Endodermal cell (in vitro differentiated cells): Measurements from ENCODE around the gene PAGE2. TPM values are rescaled to one million over a fixed set of nuclear protein-coding genes. Genes with fewer than 3 reads are reported as not detected.
A peak's percentile ranks its signal among the peaks of the same experiment; 100 is the strongest.

Experiments
- DNase-seq: peaks from one replicate; pipeline ENCODE4 v3.0.0-alpha.2; 2017
- H3K27ac ChIP-seq: 2 replicates; pipeline ENCODE4 v1.5.1; 2013; ENCODE audit warnings: mild to moderate bottlenecking, low read depth, low read length, moderate library complexity
- H3K27me3 ChIP-seq: 2 replicates; pipeline ENCODE4 v1.6.1; 2013; ENCODE audit warnings: mild to moderate bottlenecking, low read length, moderate library complexity; ENCODE audit not compliant: insufficient read depth, control insufficient read depth, poor library complexity, severe bottlenecking
- H3K36me3 ChIP-seq: 2 replicates; pipeline ENCODE4 v1.7.0; 2013; ENCODE audit warnings: mild to moderate bottlenecking, low read length, moderate library complexity; ENCODE audit not compliant: control insufficient read depth, insufficient read depth
- H3K4me1 ChIP-seq: one replicate; pipeline ENCODE4 v1.7.0; 2013; ENCODE audit warnings: low read length; ENCODE audit not compliant: control insufficient read depth, insufficient read depth
- H3K4me3 ChIP-seq: 2 replicates; pipeline ENCODE4 v1.5.1; 2013; ENCODE audit warnings: mild to moderate bottlenecking, low read length, moderate library complexity
- H3K9ac ChIP-seq: 2 replicates; pipeline ENCODE4 v1.6.1; 2013; ENCODE audit warnings: mild to moderate bottlenecking, low read length, moderate library complexity; ENCODE audit not compliant: poor library complexity, severe bottlenecking; ENCODE audit errors: extremely low read depth
- H3K9me3 ChIP-seq: 2 replicates; pipeline ENCODE4 v1.6.1; 2013; ENCODE audit warnings: mild to moderate bottlenecking, low read length, moderate library complexity; ENCODE audit not compliant: control insufficient read depth
- H3K27ac Mint-ChIP-seq: 2 replicates; pipeline ENCODE4 v1.8.0; 2020; ENCODE audit warnings: mixed read lengths
- H3K27me3 Mint-ChIP-seq: 2 replicates; pipeline ENCODE4 v1.8.0; 2021; ENCODE audit warnings: mild to moderate bottlenecking, mixed read lengths; ENCODE audit not compliant: insufficient read depth
- H3K36me3 Mint-ChIP-seq: 2 replicates; pipeline ENCODE4 v1.8.0; 2020; ENCODE audit warnings: low read depth, mixed read lengths
- H3K4me1 Mint-ChIP-seq: 2 replicates; pipeline ENCODE4 v1.8.0; 2020; ENCODE audit warnings: mixed read lengths
- H3K4me3 Mint-ChIP-seq: 2 replicates; pipeline ENCODE4 v1.8.0; 2020; ENCODE audit warnings: mild to moderate bottlenecking, moderate library complexity, mixed read lengths
- H3K9me3 Mint-ChIP-seq: 2 replicates; pipeline ENCODE4 v1.8.0; 2020; ENCODE audit warnings: mild to moderate bottlenecking, mixed read lengths
- WGBS, 2 experiments: methylation state at CpG; one replicate each; pipeline versions ENCODE4 v1.1.5 to v1.1.7; 2013; ENCODE audit warnings: missing lambda C conversion rate in 2 of 2, mixed read lengths in 1 of 2; ENCODE audit not compliant: insufficient coverage in 1 of 2, insufficient read length in 1 of 2; 5-methylcytosine and 5-hydroxymethylcytosine counted together
- total RNA-seq, 2 donors: library from RNA; stranded (reverse); fragmentation: NEBNext Ultra II Directional in 1 of 2; extraction: Animal tissue kit (Norgen Biotek cat#: 25700) in 1 of 2; gene quantifications; 2 replicates in 1 of 2; 3 replicates in 1 of 2; pipeline ENCODE4 v1.2.1, GENCODE V29; 2021
- TF ChIP-seq, protein P1 (sequence below): fragments of 200-600 bp; sonication (generic); conservative IDR thresholded peaks from 2 replicates; pipeline ENCODE4 v1.5.0; 2021; ENCODE audit warnings: antibody characterized with exemption, mild to moderate bottlenecking

PAGE2 gene
- total RNA-seq, 2 donors from 2014 or later, result not detected

DNA sequence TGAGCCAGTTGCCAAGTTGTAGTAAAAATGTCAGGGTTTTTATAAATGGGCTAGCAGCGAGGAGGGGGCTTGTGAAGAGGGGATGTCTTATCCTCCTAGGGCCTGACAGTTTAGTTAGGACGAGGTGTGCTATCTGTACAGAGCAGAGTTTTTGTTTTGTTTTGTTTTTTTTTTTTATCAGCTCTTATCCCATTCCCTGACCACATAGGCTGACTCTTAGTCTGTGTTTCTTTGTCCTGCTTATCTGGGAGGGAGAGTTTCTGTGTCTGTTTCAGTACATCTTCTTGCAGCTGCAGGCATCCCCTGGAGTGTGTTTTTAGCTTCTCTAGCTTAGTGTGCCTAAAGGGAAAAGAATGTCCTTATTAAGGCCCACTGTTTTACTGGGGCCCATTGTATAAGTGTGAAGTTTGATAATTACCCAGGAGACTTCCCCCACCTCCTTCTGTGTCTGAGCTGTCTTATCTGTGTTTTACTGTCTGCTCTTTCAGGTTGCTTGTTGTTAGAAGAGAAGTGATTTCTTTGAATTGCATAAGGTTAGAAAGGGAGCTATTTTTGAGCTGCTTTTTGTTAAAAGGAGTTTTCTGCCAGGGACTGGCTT, 32.0 kb downstream of the PAGE2 start:
- no peaks in the 10 kb centered on the region for H3K27me3 ChIP-seq
- Mint-ChIP-seq H3K27me3 (no peaks in the 10 kb centered on the region), H3K4me3 (no peak overlapping the region), H3K36me3 (no peaks in the 10 kb centered on the region), H3K4me1 (peaks cover 35% of the 10 kb centered on the region), H3K9me3 (peaks cover 51% of the 10 kb centered on the region), H3K27ac (peak overlapping the region; percentile 84)
- peaks cover 16% of the 10 kb centered on the region for H3K4me1 ChIP-seq
- H3K9me3 ChIP-seq, result no peaks in the 10 kb centered on the region
- peak overlapping the region; percentile 66 for H3K27ac ChIP-seq
- H3K36me3 ChIP-seq, result no peaks in the 10 kb centered on the region
- DNase-seq, result peak; percentile 50
- H3K4me3 ChIP-seq, result peak overlapping the region; percentile 35
- peak overlapping the region; percentile 21 for H3K9ac ChIP-seq
- WGBS, 2 experiments, result 18% methylated on average over 1 of the region's 2 CpGs; no CpG with 5 or more reads in 1 of the 2 experiments
- TF ChIP-seq, protein P1, sequence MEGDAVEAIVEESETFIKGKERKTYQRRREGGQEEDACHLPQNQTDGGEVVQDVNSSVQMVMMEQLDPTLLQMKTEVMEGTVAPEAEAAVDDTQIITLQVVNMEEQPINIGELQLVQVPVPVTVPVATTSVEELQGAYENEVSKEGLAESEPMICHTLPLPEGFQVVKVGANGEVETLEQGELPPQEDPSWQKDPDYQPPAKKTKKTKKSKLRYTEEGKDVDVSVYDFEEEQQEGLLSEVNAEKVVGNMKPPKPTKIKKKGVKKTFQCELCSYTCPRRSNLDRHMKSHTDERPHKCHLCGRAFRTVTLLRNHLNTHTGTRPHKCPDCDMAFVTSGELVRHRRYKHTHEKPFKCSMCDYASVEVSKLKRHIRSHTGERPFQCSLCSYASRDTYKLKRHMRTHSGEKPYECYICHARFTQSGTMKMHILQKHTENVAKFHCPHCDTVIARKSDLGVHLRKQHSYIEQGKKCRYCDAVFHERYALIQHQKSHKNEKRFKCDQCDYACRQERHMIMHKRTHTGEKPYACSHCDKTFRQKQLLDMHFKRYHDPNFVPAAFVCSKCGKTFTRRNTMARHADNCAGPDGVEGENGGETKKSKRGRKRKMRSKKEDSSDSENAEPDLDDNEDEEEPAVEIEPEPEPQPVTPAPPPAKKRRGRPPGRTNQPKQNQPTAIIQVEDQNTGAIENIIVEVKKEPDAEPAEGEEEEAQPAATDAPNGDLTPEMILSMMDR, result no peak

DNA sequence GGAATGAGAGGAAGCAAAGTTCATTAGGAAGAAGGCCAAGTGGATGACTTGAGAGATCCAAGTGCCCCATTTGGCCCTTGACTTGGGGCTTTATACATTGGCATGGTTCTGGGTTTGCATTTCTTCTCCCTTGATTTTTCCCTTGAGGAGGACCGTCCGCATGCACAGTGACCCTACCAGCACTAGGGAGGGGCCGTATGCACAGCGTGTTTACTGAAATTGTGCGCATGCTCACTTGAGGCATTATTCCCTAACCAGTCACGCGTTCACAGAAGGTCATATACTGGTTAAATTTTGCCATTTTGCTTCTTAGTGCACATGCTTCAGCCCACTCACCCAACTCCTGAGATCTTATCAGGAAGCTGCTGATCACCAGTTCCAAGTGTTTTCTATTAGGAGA, 35.1 kb downstream of the PAGE2 start:
- H3K36me3 ChIP-seq, result no peaks in the 10 kb centered on the region
- Mint-ChIP-seq H3K27me3 (no peaks in the 10 kb centered on the region), H3K9me3 (peaks cover 51% of the 10 kb centered on the region), H3K4me3 (no peak overlapping the region), H3K4me1 (peaks cover 35% of the 10 kb centered on the region), H3K27ac (no peak overlapping the region), H3K36me3 (no peaks in the 10 kb centered on the region)
- no peak for DNase-seq
- 96 to 100% methylated on average over 4 to 7 of the region's 7 CpGs for WGBS, 2 experiments
- no peak overlapping the region for H3K27ac ChIP-seq
- TF ChIP-seq, protein P1, result no peak
- H3K9me3 ChIP-seq, result no peaks in the 10 kb centered on the region
- H3K4me1 ChIP-seq, result peaks cover 16% of the 10 kb centered on the region
- H3K4me3 ChIP-seq, result no peak overlapping the region
- H3K27me3 ChIP-seq, result no peaks in the 10 kb centered on the region
- H3K9ac ChIP-seq, result no peak overlapping the region

DNA sequence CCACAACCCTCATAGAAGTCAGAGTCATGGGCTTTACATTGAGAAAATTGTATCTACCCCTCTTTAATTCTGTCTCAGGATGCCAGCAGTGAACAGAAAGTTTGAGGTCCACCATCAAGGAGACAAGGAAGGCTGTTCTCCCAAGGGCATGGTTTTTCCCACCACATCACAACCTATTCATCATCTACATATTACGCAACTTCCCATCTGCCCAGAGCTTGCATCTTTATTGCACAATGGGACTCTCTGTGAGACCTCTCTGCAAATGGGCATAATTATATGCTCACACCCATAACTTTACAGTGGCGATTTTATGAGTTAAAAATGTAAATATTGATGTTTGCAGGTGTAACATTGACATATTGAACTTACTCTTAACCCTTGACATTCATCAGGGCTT, 38.9 kb downstream of the PAGE2 start:
- peaks cover 52% of the 10 kb centered on the region for H3K9me3 Mint-ChIP-seq
- H3K36me3 ChIP-seq, result no peaks in the 10 kb centered on the region
- H3K4me1 Mint-ChIP-seq, result peaks cover 3% of the 10 kb centered on the region

More for the DNA sequence above, 38.9 kb downstream of the PAGE2 start:
- H3K27ac Mint-ChIP-seq, result no peak overlapping the region
- H3K9ac ChIP-seq, result no peak overlapping the region
- H3K27me3 ChIP-seq, result no peaks in the 10 kb centered on the region
- no peaks in the 10 kb centered on the region for H3K9me3 ChIP-seq
- no peaks in the 10 kb centered on the region for H3K27me3 Mint-ChIP-seq
- no peak overlapping the region for H3K27ac ChIP-seq
- no peaks in the 10 kb centered on the region for H3K36me3 Mint-ChIP-seq
- DNase-seq, result no peak
- no peak overlapping the region for H3K4me3 ChIP-seq
- H3K4me1 ChIP-seq, result peaks cover 1% of the 10 kb centered on the region
- WGBS, 2 experiments, result 100% methylated on average over 1 of the region's 2 CpGs; no CpG with 5 or more reads in 1 of the 2 experiments
- no peak overlapping the region for H3K4me3 Mint-ChIP-seq
- TF ChIP-seq, protein P1, result no peak
